A549 (cell line): ENCODE measurements around the gene CEBPZOS.

Experiments used
- CBX8 ChIP-seq: fragments of 200-600 bp; sonication (generic); IDR thresholded peaks from 2 replicates; pipeline ENCODE4 v1.6.1; 2016
- CEBPB ChIP-seq, 2 experiments: fragments of >200 bp in 1 of 2; sonication (Bioruptor Twin) in 1 of 2; formaldehyde crosslinking in 1 of 2; IDR thresholded peaks; 2 replicates each; pipeline ENCODE4 v1.6.1; 2012 to 2016
- ELK1 ChIP-seq: fragments of 150-350 bp; IDR thresholded peaks from 2 replicates; pipeline ENCODE4 v1.6.1; 2014; ENCODE audit warnings: low read depth, mild to moderate bottlenecking, low read length
- EP300 ChIP-seq, 2 experiments: fragments of >200 bp; sonication (Bioruptor Twin); formaldehyde crosslinking; IDR thresholded peaks; 2 replicates in 1 of 2; 3 replicates in 1 of 2; pipeline ENCODE4 v1.6.1; 2016 to 2017
- JUN ChIP-seq, 2 experiments: fragments of >200 bp; sonication (Bioruptor Twin); formaldehyde crosslinking; IDR thresholded peaks; 2 replicates in 1 of 2; 3 replicates in 1 of 2; pipeline ENCODE4 v1.6.1; 2016 to 2017
- JUNB ChIP-seq: fragments of >200 bp; sonication (Bioruptor Twin); formaldehyde crosslinking; IDR thresholded peaks from 2 replicates; pipeline ENCODE4 v1.6.1; 2016
- POLR2A ChIP-seq: IDR thresholded peaks from 2 replicates; pipeline ENCODE4 v1.6.1; 2012; ENCODE audit warnings: mild to moderate bottlenecking, low read length
- POLR2AphosphoS2 ChIP-seq: conservative IDR thresholded peaks from 2 replicates; pipeline ENCODE4 v1.6.1; 2012; ENCODE audit warnings: low read length, improper control_type of control experiment, inconsistent platforms
- RAD21 ChIP-seq, 2 experiments: fragments of >200 bp in 1 of 2; sonication (Bioruptor Twin) in 1 of 2; formaldehyde crosslinking in 1 of 2; IDR thresholded peaks in 1 of 2; conservative IDR thresholded peaks in 1 of 2; 2 replicates in 1 of 2; 3 replicates in 1 of 2; pipeline ENCODE4 v1.6.1; 2012 to 2018; ENCODE audit warnings: inconsistent platforms in 1 of 2
- RCOR1 ChIP-seq: fragments of 150-350 bp; IDR thresholded peaks from 2 replicates; pipeline ENCODE4 v1.6.1; 2014; ENCODE audit warnings: antibody characterized with exemption, low read length, low read depth
- SREBF2 ChIP-seq: fragments of 450-650 bp; IDR thresholded peaks from 2 replicates; pipeline ENCODE4 v1.6.1; 2014; ENCODE audit warnings: mild to moderate bottlenecking, moderate library complexity
- TF ChIP-seq, protein P1 (sequence below): fragments of >200 bp; sonication (Bioruptor Twin); formaldehyde crosslinking; IDR thresholded peaks from 3 replicates; pipeline ENCODE4 v1.5.1; 2016
- TF ChIP-seq, protein P2 (sequence below): fragments of 200-600 bp; sonication (generic); IDR thresholded peaks from 2 replicates; pipeline ENCODE4 v1.6.1; 2016; ENCODE audit warnings: antibody characterized with exemption, mild to moderate bottlenecking, moderate library complexity
- TF ChIP-seq, protein P3 (sequence below): IDR thresholded peaks from 2 replicates; pipeline ENCODE4 v1.6.1; 2012; ENCODE audit warnings: low read depth, borderline replicate concordance

- TF ChIP-seq POLR2AphosphoS2 (no peak), JUN (IDR thresholded peaks at IDR 0.05) (no peak), POLR2A (no peak), JUNB (no peak), EP300 (IDR thresholded peaks at IDR 0.05) (no peak), ELK1 (no peak), CEBPB (IDR thresholded peaks at IDR 0.05) (no peak), RCOR1 (no peak), SREBF2 (no peak), RAD21 (conservative IDR thresholded peaks at IDR 0.05 in 1 of 2, IDR thresholded peaks at IDR 0.05 in 1 of 2) (no peak), CBX8 (no peak)
- TF ChIP-seq, protein P1, sequence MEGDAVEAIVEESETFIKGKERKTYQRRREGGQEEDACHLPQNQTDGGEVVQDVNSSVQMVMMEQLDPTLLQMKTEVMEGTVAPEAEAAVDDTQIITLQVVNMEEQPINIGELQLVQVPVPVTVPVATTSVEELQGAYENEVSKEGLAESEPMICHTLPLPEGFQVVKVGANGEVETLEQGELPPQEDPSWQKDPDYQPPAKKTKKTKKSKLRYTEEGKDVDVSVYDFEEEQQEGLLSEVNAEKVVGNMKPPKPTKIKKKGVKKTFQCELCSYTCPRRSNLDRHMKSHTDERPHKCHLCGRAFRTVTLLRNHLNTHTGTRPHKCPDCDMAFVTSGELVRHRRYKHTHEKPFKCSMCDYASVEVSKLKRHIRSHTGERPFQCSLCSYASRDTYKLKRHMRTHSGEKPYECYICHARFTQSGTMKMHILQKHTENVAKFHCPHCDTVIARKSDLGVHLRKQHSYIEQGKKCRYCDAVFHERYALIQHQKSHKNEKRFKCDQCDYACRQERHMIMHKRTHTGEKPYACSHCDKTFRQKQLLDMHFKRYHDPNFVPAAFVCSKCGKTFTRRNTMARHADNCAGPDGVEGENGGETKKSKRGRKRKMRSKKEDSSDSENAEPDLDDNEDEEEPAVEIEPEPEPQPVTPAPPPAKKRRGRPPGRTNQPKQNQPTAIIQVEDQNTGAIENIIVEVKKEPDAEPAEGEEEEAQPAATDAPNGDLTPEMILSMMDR = no peak
- TF ChIP-seq, protein P2, sequence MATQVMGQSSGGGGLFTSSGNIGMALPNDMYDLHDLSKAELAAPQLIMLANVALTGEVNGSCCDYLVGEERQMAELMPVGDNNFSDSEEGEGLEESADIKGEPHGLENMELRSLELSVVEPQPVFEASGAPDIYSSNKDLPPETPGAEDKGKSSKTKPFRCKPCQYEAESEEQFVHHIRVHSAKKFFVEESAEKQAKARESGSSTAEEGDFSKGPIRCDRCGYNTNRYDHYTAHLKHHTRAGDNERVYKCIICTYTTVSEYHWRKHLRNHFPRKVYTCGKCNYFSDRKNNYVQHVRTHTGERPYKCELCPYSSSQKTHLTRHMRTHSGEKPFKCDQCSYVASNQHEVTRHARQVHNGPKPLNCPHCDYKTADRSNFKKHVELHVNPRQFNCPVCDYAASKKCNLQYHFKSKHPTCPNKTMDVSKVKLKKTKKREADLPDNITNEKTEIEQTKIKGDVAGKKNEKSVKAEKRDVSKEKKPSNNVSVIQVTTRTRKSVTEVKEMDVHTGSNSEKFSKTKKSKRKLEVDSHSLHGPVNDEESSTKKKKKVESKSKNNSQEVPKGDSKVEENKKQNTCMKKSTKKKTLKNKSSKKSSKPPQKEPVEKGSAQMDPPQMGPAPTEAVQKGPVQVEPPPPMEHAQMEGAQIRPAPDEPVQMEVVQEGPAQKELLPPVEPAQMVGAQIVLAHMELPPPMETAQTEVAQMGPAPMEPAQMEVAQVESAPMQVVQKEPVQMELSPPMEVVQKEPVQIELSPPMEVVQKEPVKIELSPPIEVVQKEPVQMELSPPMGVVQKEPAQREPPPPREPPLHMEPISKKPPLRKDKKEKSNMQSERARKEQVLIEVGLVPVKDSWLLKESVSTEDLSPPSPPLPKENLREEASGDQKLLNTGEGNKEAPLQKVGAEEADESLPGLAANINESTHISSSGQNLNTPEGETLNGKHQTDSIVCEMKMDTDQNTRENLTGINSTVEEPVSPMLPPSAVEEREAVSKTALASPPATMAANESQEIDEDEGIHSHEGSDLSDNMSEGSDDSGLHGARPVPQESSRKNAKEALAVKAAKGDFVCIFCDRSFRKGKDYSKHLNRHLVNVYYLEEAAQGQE = no peak
- TF ChIP-seq, protein P3, sequence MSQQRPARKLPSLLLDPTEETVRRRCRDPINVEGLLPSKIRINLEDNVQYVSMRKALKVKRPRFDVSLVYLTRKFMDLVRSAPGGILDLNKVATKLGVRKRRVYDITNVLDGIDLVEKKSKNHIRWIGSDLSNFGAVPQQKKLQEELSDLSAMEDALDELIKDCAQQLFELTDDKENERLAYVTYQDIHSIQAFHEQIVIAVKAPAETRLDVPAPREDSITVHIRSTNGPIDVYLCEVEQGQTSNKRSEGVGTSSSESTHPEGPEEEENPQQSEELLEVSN = no peak
Measured at GRCh38 chr2:37250869-37251740, 54.8 kb downstream of the CEBPZOS start.
